Measurements from ENCODE around the gene XNDC1N.

- no peak for TF ChIP-seq ZNF280D (CRISPR knock-in tag; IDR thresholded peaks at IDR 0.05)
- TF ChIP-seq FOXC1 (CRISPR knock-in tag; IDR thresholded peaks at IDR 0.05; ENCODE audit: borderline replicate concordance), result no peak
- no peak for TF ChIP-seq ZNF263 (CRISPR knock-in tag; IDR thresholded peaks at IDR 0.05)
- TF ChIP-seq CTCF (CRISPR knock-in tag; IDR thresholded peaks at IDR 0.05), result no peak
Observed at GRCh38 chr11:71976551-71976950, 48.2 kb upstream of the XNDC1N start.
